BLaER1 (cell line): ENCODE data around the gene DNAH10.

Source experiments
- H3K27ac ChIP-seq: shearing (Covaris generic); formaldehyde crosslinking; 2 replicates; pipeline ENCODE4 v1.8.1; 2022
- H3K27me3 ChIP-seq: shearing (Covaris generic); formaldehyde crosslinking; 2 replicates; pipeline ENCODE4 v1.8.1; 2022
- H3K36me3 ChIP-seq: shearing (Covaris generic); formaldehyde crosslinking; 2 replicates; pipeline ENCODE4 v1.8.1; 2022
- H3K4me1 ChIP-seq: shearing (Covaris generic); formaldehyde crosslinking; 2 replicates; pipeline ENCODE4 v1.8.1; 2022
- H3K4me2 ChIP-seq: shearing (Covaris generic); formaldehyde crosslinking; 2 replicates; pipeline ENCODE4 v1.8.1; 2022
- H3K4me3 ChIP-seq: shearing (Covaris generic); formaldehyde crosslinking; 2 replicates; pipeline ENCODE4 v1.8.1; 2022
- H3K9ac ChIP-seq: shearing (Covaris generic); formaldehyde crosslinking; 2 replicates; pipeline ENCODE4 v1.8.1; 2022
- H3K9me3 ChIP-seq: shearing (Covaris generic); formaldehyde crosslinking; 2 replicates; pipeline ENCODE4 v1.8.1; 2022
- H4K20me1 ChIP-seq: shearing (Covaris generic); formaldehyde crosslinking; 2 replicates; pipeline ENCODE4 v1.8.1; 2022
- Cebpa-rat ChIP-seq: shearing (Covaris generic); IDR thresholded peaks from 2 replicates; pipeline ENCODE4 v1.8.1; 2022

DNAH10 gene

GRCh38 chr12:123958462-123958861 lies 196.4 kb downstream of the DNAH10 start:
- Histone ChIP-seq H3K9ac (no peak overlapping the region), H4K20me1 (peaks cover 25% of the 10 kb centered on the region), H3K4me1 (peaks cover 14% of the 10 kb centered on the region), H3K27ac (no peak overlapping the region), H3K4me3 (no peak overlapping the region), H3K9me3 (no peaks in the 10 kb centered on the region), H3K27me3 (no peaks in the 10 kb centered on the region), H3K36me3 (no peaks in the 10 kb centered on the region), H3K4me2 (no peak overlapping the region)
- no peak for TF ChIP-seq Cebpa-rat

GRCh38 chr12:123958876-123959275 lies 196.8 kb downstream of the DNAH10 start:
- Histone ChIP-seq H3K27me3 (no peaks in the 10 kb centered on the region), H3K9me3 (no peaks in the 10 kb centered on the region)

GRCh38 chr12:123960029-123960735 lies 198.1 kb downstream of the DNAH10 start:
- Histone ChIP-seq H3K9ac (no peak overlapping the region), H4K20me1 (peaks cover 25% of the 10 kb centered on the region), H3K4me1 (peaks cover 14% of the 10 kb centered on the region), H3K27me3 (no peaks in the 10 kb centered on the region), H3K4me3 (no peak overlapping the region), H3K36me3 (no peaks in the 10 kb centered on the region), H3K4me2 (no peak overlapping the region), H3K27ac (no peak overlapping the region), H3K9me3 (no peaks in the 10 kb centered on the region)
- TF ChIP-seq Cebpa-rat: no peak

More at GRCh38 chr12:123958876-123959275, 196.8 kb downstream of the DNAH10 start:
- no peak for TF ChIP-seq Cebpa-rat
- H4K20me1 ChIP-seq: peaks cover 25% of the 10 kb centered on the region
- H3K9ac ChIP-seq: no peak overlapping the region
- H3K4me1 ChIP-seq: peaks cover 14% of the 10 kb centered on the region
- no peak overlapping the region for H3K4me2 ChIP-seq
- no peak overlapping the region for H3K27ac ChIP-seq
- no peaks in the 10 kb centered on the region for H3K36me3 ChIP-seq
- H3K4me3 ChIP-seq: no peak overlapping the region

GRCh38 chr12:123960856-123961255 lies 198.8 kb downstream of the DNAH10 start:
- H3K9me3 ChIP-seq: no peaks in the 10 kb centered on the region
- H3K27me3 ChIP-seq: no peaks in the 10 kb centered on the region
- H3K4me1 ChIP-seq: peaks cover 14% of the 10 kb centered on the region
- no peak for TF ChIP-seq Cebpa-rat
- H3K9ac ChIP-seq: no peak overlapping the region
- H3K36me3 ChIP-seq: no peaks in the 10 kb centered on the region
- no peak overlapping the region for H3K4me2 ChIP-seq
- no peak overlapping the region for H3K4me3 ChIP-seq
- H3K27ac ChIP-seq: no peak overlapping the region
- peaks cover 30% of the 10 kb centered on the region for H4K20me1 ChIP-seq

GRCh38 chr12:123961585-123962345 lies 199.7 kb downstream of the DNAH10 start:
- Histone ChIP-seq H3K27me3 (no peaks in the 10 kb centered on the region), H3K36me3 (no peaks in the 10 kb centered on the region)
- no peak for TF ChIP-seq Cebpa-rat

DNA sequence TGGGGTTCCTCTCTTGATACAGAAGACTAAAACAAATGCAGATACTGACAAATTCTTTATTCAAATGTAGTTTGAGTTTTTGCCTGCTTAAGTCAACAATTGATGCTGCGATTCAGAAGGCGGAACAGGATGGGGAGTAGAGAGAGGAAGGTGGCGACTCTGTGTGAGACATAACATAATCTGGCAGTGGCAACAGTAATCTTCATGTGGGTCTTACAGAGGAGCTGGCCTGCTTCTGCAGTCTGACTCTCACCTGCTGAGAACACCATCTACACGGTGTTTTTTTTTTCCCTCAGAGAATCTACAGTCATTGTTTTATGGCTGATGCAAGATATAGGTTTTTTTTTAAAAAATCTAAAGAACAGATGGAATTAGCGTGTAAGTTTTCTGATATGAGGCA lies 200.4 kb downstream of the DNAH10 start:
- Histone ChIP-seq H3K4me1 (peaks cover 9% of the 10 kb centered on the region), H3K9ac (no peak overlapping the region), H3K4me2 (no peak overlapping the region), H3K9me3 (no peaks in the 10 kb centered on the region), H3K27me3 (no peaks in the 10 kb centered on the region), H4K20me1 (peaks cover 46% of the 10 kb centered on the region), H3K36me3 (no peaks in the 10 kb centered on the region), H3K4me3 (no peak overlapping the region), H3K27ac (no peak overlapping the region)
- TF ChIP-seq Cebpa-rat: no peak

More at GRCh38 chr12:123961585-123962345, 199.7 kb downstream of the DNAH10 start:
- Histone ChIP-seq H3K9ac (no peak overlapping the region), H3K27ac (no peak overlapping the region), H3K9me3 (no peaks in the 10 kb centered on the region), H3K4me3 (no peak overlapping the region), H3K4me1 (peaks cover 14% of the 10 kb centered on the region), H4K20me1 (peaks cover 39% of the 10 kb centered on the region), H3K4me2 (no peak overlapping the region)

DNA sequence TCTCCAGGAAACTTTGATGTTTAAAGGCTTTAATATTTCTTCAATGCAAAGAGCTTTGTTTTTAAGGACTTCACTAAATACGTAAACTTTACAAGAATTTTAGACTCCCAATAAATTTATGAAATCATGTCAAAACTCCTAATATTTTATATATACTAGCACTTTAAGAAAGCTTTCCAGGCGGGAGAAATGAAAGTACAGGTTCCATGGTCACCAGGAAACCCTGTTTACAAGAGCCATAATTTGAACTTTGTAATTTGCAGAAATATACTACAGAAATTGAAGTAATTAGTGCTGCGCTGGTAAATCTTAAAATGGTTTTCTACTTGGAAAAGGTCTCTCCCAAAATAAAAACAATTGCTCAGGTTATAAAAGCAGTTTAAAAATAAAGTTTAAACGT lies 201.7 kb downstream of the DNAH10 start:
- no peak overlapping the region for H3K9ac ChIP-seq
- no peaks in the 10 kb centered on the region for H3K9me3 ChIP-seq
- H3K27me3 ChIP-seq: no peaks in the 10 kb centered on the region
- no peak for TF ChIP-seq Cebpa-rat
- H4K20me1 ChIP-seq: peaks cover 58% of the 10 kb centered on the region
- no peak overlapping the region for H3K4me2 ChIP-seq
- H3K4me3 ChIP-seq: no peak overlapping the region
- H3K4me1 ChIP-seq: 0 out of 2 replicates have a peak, but pooled peaks cover 6% of the 10 kb centered on the region
- no peaks in the 10 kb centered on the region for H3K36me3 ChIP-seq
- H3K27ac ChIP-seq: no peak overlapping the region

DNA sequence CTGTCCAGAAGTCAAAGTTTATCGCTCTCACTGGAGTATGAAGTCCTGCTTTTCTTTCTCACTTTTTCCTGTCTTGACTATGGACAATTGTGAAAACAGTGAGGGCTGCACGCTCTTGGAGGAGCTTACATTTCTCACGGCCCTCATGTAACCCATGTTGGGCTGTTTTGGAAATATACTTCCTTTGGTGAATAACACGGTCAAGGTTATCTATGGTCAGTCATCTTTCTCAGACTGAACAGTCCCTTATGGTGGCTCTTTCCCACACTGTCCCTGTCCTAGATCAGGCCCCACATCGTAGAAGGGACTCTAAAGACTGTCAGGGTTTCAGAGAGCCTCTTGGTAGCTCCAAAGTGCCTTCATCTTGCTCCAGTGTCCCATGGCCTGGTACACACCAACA lies 203.3 kb downstream of the DNAH10 start:
- no peaks in the 10 kb centered on the region for H3K27me3 ChIP-seq
- no peaks in the 10 kb centered on the region for H3K36me3 ChIP-seq
- no peak for TF ChIP-seq Cebpa-rat
- no peak overlapping the region for H3K27ac ChIP-seq
- 0 out of 2 replicates have a peak, but pooled peaks cover 6% of the 10 kb centered on the region for H3K4me1 ChIP-seq
- H3K9ac ChIP-seq: no peak overlapping the region
- peaks cover 74% of the 10 kb centered on the region for H4K20me1 ChIP-seq
- H3K4me3 ChIP-seq: no peak overlapping the region
- H3K4me2 ChIP-seq: no peak overlapping the region
- H3K9me3 ChIP-seq: no peaks in the 10 kb centered on the region

GRCh38 chr12:123966596-123966995 lies 204.5 kb downstream of the DNAH10 start:
- no peaks in the 10 kb centered on the region for H3K36me3 ChIP-seq
- no peak overlapping the region for H3K27ac ChIP-seq
- no peak overlapping the region for H3K4me3 ChIP-seq
- no peak for TF ChIP-seq Cebpa-rat
- H3K4me2 ChIP-seq: no peak overlapping the region
- no peak overlapping the region for H3K9ac ChIP-seq
- H3K9me3 ChIP-seq: no peaks in the 10 kb centered on the region
- peaks cover 11% of the 10 kb centered on the region for H3K4me1 ChIP-seq
- H3K27me3 ChIP-seq: peaks cover 3% of the 10 kb centered on the region; the same call in 1 of the 2 replicates
- peaks cover 80% of the 10 kb centered on the region for H4K20me1 ChIP-seq

DNA sequence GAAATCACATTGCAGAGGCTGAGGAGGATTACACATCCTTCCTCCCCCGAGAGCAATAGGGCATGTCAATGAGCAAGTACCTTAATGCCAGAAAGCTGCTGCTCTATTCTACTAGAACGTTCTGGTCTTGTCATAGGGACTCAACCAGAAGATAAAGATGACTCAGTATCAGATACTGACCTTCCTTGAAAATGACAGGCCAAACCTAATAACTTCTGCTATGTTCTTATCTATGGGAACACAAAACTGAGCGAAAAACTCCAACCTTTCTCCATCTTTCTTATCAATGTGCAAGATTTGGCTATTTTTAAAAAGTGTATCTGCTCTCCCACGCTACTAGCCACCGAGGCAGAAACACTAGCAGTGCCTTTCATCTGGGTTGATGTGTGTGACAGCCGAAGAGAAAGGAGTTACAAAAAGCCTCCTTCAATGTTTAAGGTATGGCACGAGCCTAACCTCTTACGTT lies 205.1 kb downstream of the DNAH10 start:
- TF ChIP-seq Cebpa-rat: no peak
- no peaks in the 10 kb centered on the region for H3K9me3 ChIP-seq
- no peak overlapping the region for H3K4me3 ChIP-seq
- H3K4me2 ChIP-seq: no peak overlapping the region
- H3K27ac ChIP-seq: no peak overlapping the region
- no peaks in the 10 kb centered on the region for H3K36me3 ChIP-seq
- peaks cover 79% of the 10 kb centered on the region for H4K20me1 ChIP-seq
- H3K27me3 ChIP-seq: peaks cover 9% of the 10 kb centered on the region; the same call in 1 of the 2 replicates
- H3K9ac ChIP-seq: no peak overlapping the region
- peaks cover 16% of the 10 kb centered on the region for H3K4me1 ChIP-seq
